Tibial nerve (tissue), 4 donors: ENCODE results near the gene PSMF1.

Experiments used
- CTCF ChIP-seq, 5 experiments: fragments of 200-600 bp in 3 of 5; fragments of 450-650 bp in 2 of 5; sonication (generic) in 3 of 5; IDR thresholded peaks; one replicate each; pipeline ENCODE4 v1.5.1; 2016 to 2019; ENCODE audit warnings: antibody characterized with exemption in 5 of 5, mild to moderate bottlenecking in 3 of 5, moderate library complexity in 2 of 5
- EP300 ChIP-seq, 2 donors: sonication (generic); formaldehyde crosslinking; IDR thresholded peaks; one replicate each; pipeline ENCODE4 v1.6.1; 2017; ENCODE audit warnings: antibody characterized with exemption in 2 of 2, mild to moderate bottlenecking in 1 of 2
- POLR2A ChIP-seq, 2 donors: fragments of 450-650 bp; IDR thresholded peaks; one replicate each; pipeline ENCODE4 v1.6.1; 2017; ENCODE audit warnings: antibody characterized with exemption in 2 of 2, mild to moderate bottlenecking in 2 of 2, moderate library complexity in 2 of 2

DNA sequence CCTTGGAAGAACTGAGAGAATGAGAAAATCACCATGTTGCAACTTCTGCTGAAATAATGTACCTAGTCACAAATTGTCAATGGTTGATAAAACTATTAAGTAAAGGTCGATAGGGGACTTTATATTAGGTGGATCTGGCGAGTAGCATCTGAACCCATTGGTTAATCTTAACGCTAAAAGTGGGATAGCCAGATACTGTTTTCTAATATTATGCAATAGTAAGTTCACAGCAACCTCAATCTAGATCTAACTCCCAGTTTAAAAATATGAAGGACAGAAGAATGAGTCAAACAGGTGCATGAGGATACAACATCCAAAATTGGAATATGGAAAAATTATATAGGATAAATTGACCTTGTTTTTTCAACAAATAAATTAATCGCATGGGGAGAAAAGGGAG lies 18.8 kb downstream of the PSMF1 start:
- TF ChIP-seq CTCF (IDR thresholded peaks at IDR 0.05) (no peak), POLR2A (IDR thresholded peaks at IDR 0.05) (no peak), EP300 (IDR thresholded peaks at IDR 0.05) (no peak)
